Parathyroid adenoma (tissue), 2 donors: ENCODE measurements around the gene IL4R.

Source experiments
- H2AFZ ChIP-seq: fragments of 300-600 bp; sonication (generic); one replicate; pipeline ENCODE4 v1.7.0; 2017; ENCODE audit warnings: antibody characterized with exemption, mild to moderate bottlenecking
- H3K27ac ChIP-seq: fragments of 300-600 bp; sonication (generic); one replicate; pipeline ENCODE4 v1.7.0; 2017
- H3K27me3 ChIP-seq: fragments of 300-600 bp; sonication (generic); one replicate; pipeline ENCODE4 v1.7.0; 2017; ENCODE audit warnings: low read length; ENCODE audit not compliant: control insufficient read depth, insufficient read depth
- H3K36me3 ChIP-seq: fragments of 300-600 bp; sonication (generic); one replicate; pipeline ENCODE4 v1.7.0; 2017; ENCODE audit warnings: low read length; ENCODE audit not compliant: control insufficient read depth, insufficient read depth
- H3K4me1 ChIP-seq: fragments of 300-600 bp; sonication (generic); one replicate; pipeline ENCODE4 v1.7.0; 2017; ENCODE audit warnings: control low read depth
- H3K4me2 ChIP-seq: fragments of 300-600 bp; sonication (generic); one replicate; pipeline ENCODE4 v1.7.0; 2017; ENCODE audit warnings: low read length
- H3K4me3 ChIP-seq: fragments of 300-600 bp; sonication (generic); one replicate; pipeline ENCODE4 v1.7.0; 2017; ENCODE audit warnings: low read depth, low read length
- H3K79me2 ChIP-seq: fragments of 300-600 bp; sonication (generic); one replicate; pipeline ENCODE4 v1.7.0; 2017; ENCODE audit warnings: control low read depth
- H3K9ac ChIP-seq: fragments of 300-600 bp; sonication (generic); one replicate; pipeline ENCODE4 v1.7.0; 2017; ENCODE audit warnings: mild to moderate bottlenecking
- H3K9me3 ChIP-seq: fragments of 300-600 bp; sonication (generic); one replicate; pipeline ENCODE4 v1.7.0; 2017; ENCODE audit warnings: low read length; ENCODE audit not compliant: control insufficient read depth
- CTCF ChIP-seq: fragments of 300-600 bp; sonication (generic); IDR thresholded peaks from one replicate; pipeline ENCODE4 v1.7.0; 2017; ENCODE audit warnings: antibody characterized with exemption, mild to moderate bottlenecking
- donor health status: primary hyperparathyroidism.

IL4R gene

GRCh38 chr16:27386674-27387073, 72.9 kb downstream of the IL4R start:
- no peaks in the 10 kb centered on the region for H3K4me1 ChIP-seq
- H3K27me3 ChIP-seq, result peaks cover 2% of the 10 kb centered on the region
- no peak overlapping the region for H2AFZ ChIP-seq
- no peaks in the 10 kb centered on the region for H3K36me3 ChIP-seq
- no peak overlapping the region for H3K9ac ChIP-seq
- H3K79me2 ChIP-seq, result no peaks in the 10 kb centered on the region
- H3K27ac ChIP-seq, result no peak overlapping the region
- H3K9me3 ChIP-seq, result no peaks in the 10 kb centered on the region
- no peak for TF ChIP-seq CTCF
- no peak overlapping the region for H3K4me3 ChIP-seq
- H3K4me2 ChIP-seq, result no peak overlapping the region

GRCh38 chr16:27387724-27388123, 74.0 kb downstream of the IL4R start:
- no peak overlapping the region for H3K27ac ChIP-seq
- no peak for TF ChIP-seq CTCF
- no peaks in the 10 kb centered on the region for H3K4me1 ChIP-seq
- H3K9me3 ChIP-seq, result no peaks in the 10 kb centered on the region
- H3K4me2 ChIP-seq, result no peak overlapping the region
- H3K27me3 ChIP-seq, result peaks cover 2% of the 10 kb centered on the region
- no peaks in the 10 kb centered on the region for H3K36me3 ChIP-seq
- H3K9ac ChIP-seq, result no peak overlapping the region
- H3K79me2 ChIP-seq, result no peaks in the 10 kb centered on the region
- no peak overlapping the region for H3K4me3 ChIP-seq
- no peak overlapping the region for H2AFZ ChIP-seq

- no peak for TF ChIP-seq CTCF
- H2AFZ ChIP-seq, result no peak overlapping the region
- H3K36me3 ChIP-seq, result no peaks in the 10 kb centered on the region
- H3K4me3 ChIP-seq, result no peak overlapping the region
- H3K4me2 ChIP-seq, result no peak overlapping the region
- no peaks in the 10 kb centered on the region for H3K79me2 ChIP-seq
- no peak overlapping the region for H3K27ac ChIP-seq
- no peaks in the 10 kb centered on the region for H3K4me1 ChIP-seq
- peaks cover 2% of the 10 kb centered on the region for H3K27me3 ChIP-seq
- no peak overlapping the region for H3K9ac ChIP-seq
- no peaks in the 10 kb centered on the region for H3K9me3 ChIP-seq
These were observed 75.6 kb downstream of the IL4R start for GRCh38 chr16:27389272-27389961.

GRCh38 chr16:27390151-27390550, 76.4 kb downstream of the IL4R start:
- no peaks in the 10 kb centered on the region for H3K4me1 ChIP-seq
- H3K27me3 ChIP-seq, result peaks cover 2% of the 10 kb centered on the region
- H3K4me2 ChIP-seq, result no peak overlapping the region
- H3K9ac ChIP-seq, result no peak overlapping the region
- no peaks in the 10 kb centered on the region for H3K79me2 ChIP-seq
- H3K4me3 ChIP-seq, result no peak overlapping the region
- H3K27ac ChIP-seq, result no peak overlapping the region
- no peaks in the 10 kb centered on the region for H3K9me3 ChIP-seq
- H3K36me3 ChIP-seq, result no peaks in the 10 kb centered on the region
- TF ChIP-seq CTCF, result no peak
- no peak overlapping the region for H2AFZ ChIP-seq

- no peak for TF ChIP-seq CTCF
- Histone ChIP-seq H3K79me2 (no peaks in the 10 kb centered on the region), H2AFZ (no peak overlapping the region), H3K27me3 (peaks cover 2% of the 10 kb centered on the region), H3K36me3 (no peaks in the 10 kb centered on the region), H3K27ac (no peak overlapping the region), H3K4me2 (no peak overlapping the region), H3K4me3 (no peak overlapping the region), H3K9ac (no peak overlapping the region), H3K4me1 (no peaks in the 10 kb centered on the region), H3K9me3 (no peaks in the 10 kb centered on the region)
These were observed 78.9 kb downstream of the IL4R start for GRCh38 chr16:27392671-27393070.
